BJ (cell line): ENCODE results near the gene ENOX1. TPM values are rescaled to one million over a fixed set of nuclear protein-coding genes. Genes with fewer than 3 reads are reported as not detected.
"Not testable (repeated sequence)": the region's sequence is repeated elsewhere in the genome, so short reads cannot be mapped to it uniquely, and the experiment has no call there.

Experiments used
- CTCF ChIA-PET: fragments of 350-600 bp; formaldehyde crosslinking; extraction: SDS; loops from one replicate; lab custom pipeline; 2021; ENCODE audit warnings: antibody characterized with exemption, inconsistent platforms; lab: Yijun Ruan, JAX
- POLR2A ChIA-PET: fragments of 300-600 bp; sonication (Branson Sonifier 250); formaldehyde crosslinking; extraction: SDS; loops from one replicate; lab custom pipeline; 2021; ENCODE audit warnings: antibody characterized with exemption; lab: Charles Lee
- DNase-seq: peaks from one replicate; pipeline ENCODE4 v3.0.0-alpha.2; 2011; ENCODE audit warnings: low read depth
- H3K27me3 ChIP-seq: 2 replicates; pipeline ENCODE4 v1.6.0; 2011; ENCODE audit warnings: low read length; ENCODE audit not compliant: control insufficient read depth, insufficient read depth
- H3K36me3 ChIP-seq: 2 replicates; pipeline ENCODE4 v1.5.1; 2011; ENCODE audit warnings: low read length; ENCODE audit not compliant: control insufficient read depth, insufficient read depth
- H3K4me3 ChIP-seq: 2 replicates; pipeline ENCODE4 v1.5.1; 2011; ENCODE audit warnings: low read depth, mild to moderate bottlenecking, control low read depth, low read length
- CTCF ChIP-seq: IDR thresholded peaks from 2 replicates; pipeline ENCODE4 v1.5.1; 2011; ENCODE audit warnings: low read depth, mild to moderate bottlenecking, control low read depth, inconsistent platforms, low read length, moderate library complexity; ENCODE audit not compliant: insufficient read depth
- polyA minus RNA-seq: library from RNA; depleted of rRNA, polyadenylated mRNA; stranded (reverse); fragments of >200 nt; gene quantifications from 2 replicates; pipeline ENCODE4 v1.2.3, GENCODE V29; 2011; rRNA and poly(A)+ RNA removed
- polyA plus RNA-seq: library from polyadenylated mRNA; depleted of rRNA; stranded (reverse); fragments of >200 nt; gene quantifications from 2 replicates; pipeline ENCODE4 v1.2.3, GENCODE V29; 2011; rRNA removed

The ENOX1 gene
- polyA plus RNA-seq = 2.1 TPM in 2 replicates
- 2.0 and 3.3 TPM in 2 replicates for polyA minus RNA-seq

GRCh38 chr13:43786766-43787517 is at the start of gene ENOX1:
Gene ENOX1 (minus strand): TSS chr13:43786972.
- 0 out of 2 replicates have a peak, but pooled peaks have one; percentile 18 for TF ChIP-seq CTCF
- DNase-seq = no peak
- ChIA-PET CTCF (interaction anchor here (0.6 to 1.6 kb wide), 8 partner anchors 9 to 699 kb away, joined by 3 to 4 read pairs (median 3); no protein-coding TSS in a partner anchor), POLR2A (no interaction called here)
- peak within 1 kb of the TSS; percentile 67 for H3K4me3 ChIP-seq
- no peaks in the 10 kb centered on the region for H3K27me3 ChIP-seq
- H3K36me3 ChIP-seq = no peaks in the 10 kb centered on the region

- Histone ChIP-seq H3K27me3 (no peaks in the 10 kb centered on the region), H3K36me3 (no peaks in the 10 kb centered on the region), H3K4me3 (no peak overlapping the region)
- CTCF ChIA-PET = no interaction called here
- no peak for DNase-seq
- POLR2A ChIA-PET = no interaction called here
- no peak for TF ChIP-seq CTCF
Measured at GRCh38 chr13:43835701-43836100, 48.9 kb upstream of the ENOX1 start.

- Histone ChIP-seq H3K36me3 (no peaks in the 10 kb centered on the region), H3K4me3 (no peak overlapping the region), H3K27me3 (no peaks in the 10 kb centered on the region)
- ChIA-PET POLR2A (no interaction called here), CTCF (no interaction called here)
- no peak for DNase-seq
- TF ChIP-seq CTCF = no peak
Measured at GRCh38 chr13:43831088-43831487, 44.3 kb upstream of the ENOX1 start.

- Histone ChIP-seq H3K36me3 (no peaks in the 10 kb centered on the region), H3K4me3 (no peak overlapping the region), H3K27me3 (no peaks in the 10 kb centered on the region)
- DNase-seq = peak; percentile 53
- no peak for TF ChIP-seq CTCF
- ChIA-PET POLR2A (no interaction called here), CTCF (no interaction called here)
Measured at GRCh38 chr13:43830497-43830881, 43.7 kb upstream of the ENOX1 start.

GRCh38 chr13:43824656-43825055 is 37.9 kb upstream of the ENOX1 start:
- H3K36me3 ChIP-seq, CTCF ChIA-PET, POLR2A ChIA-PET, H3K4me3 ChIP-seq, H3K27me3 ChIP-seq, DNase-seq: not testable (repeated sequence)
